ENCODE measurements around the gene LARP1. TPM values are rescaled to one million over a fixed set of nuclear protein-coding genes. Genes with fewer than 3 reads are reported as not detected.
"Not testable (repeated sequence)": the region's sequence is repeated elsewhere in the genome, so short reads cannot be mapped to it uniquely, and the experiment has no call there.

LARP1 gene
- total and polyA plus RNA-seq, 4 experiments from 2014 or later, result 6.0 to 159 (median 90.3) TPM

DNA sequence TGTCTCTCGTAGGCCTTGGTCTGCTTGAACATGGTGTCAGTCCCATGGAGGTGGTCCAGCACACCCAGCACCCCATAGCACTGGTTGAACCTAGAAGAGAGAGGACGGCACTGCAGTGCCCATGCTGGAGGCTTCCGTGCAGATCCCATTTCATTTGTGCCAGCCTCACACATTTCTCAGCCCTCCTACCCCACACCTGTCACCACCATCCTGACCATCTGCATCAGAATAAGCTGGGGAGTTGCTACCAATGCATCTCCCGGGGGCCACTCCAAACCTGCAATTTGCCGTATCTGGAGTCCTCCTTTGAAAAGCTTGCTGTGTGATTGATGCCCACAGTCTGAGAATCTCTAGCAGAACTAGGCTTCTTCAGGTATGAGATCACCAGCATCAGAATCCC lies 65.2 kb downstream of the LARP1 start:
- no peaks in the 10 kb centered on the region for H3K27me3 Mint-ChIP-seq
- DNase-seq, result no peak
- Histone ChIP-seq H3K4me1 (ENCODE audit: insufficient read depth, low read length) (no peaks in the 10 kb centered on the region), H3K9me3 (ENCODE audit: control insufficient read depth in 1 of 2, low read length in 2 of 2) (no peaks in the 10 kb centered on the region), H3K27me3 (ENCODE audit: insufficient read depth, low read length) (no peaks in the 10 kb centered on the region), H3K27ac (ENCODE audit: low read depth, low read length) (no peak overlapping the region), H3K36me3 (ENCODE audit: insufficient read depth, low read length) (peaks cover 13% of the 10 kb centered on the region), H3K4me3 (ENCODE audit: low read length in 2 of 2) (no peak overlapping the region)
- no peaks in the 10 kb centered on the region for H3K9me3 Mint-ChIP-seq
- ChIA-PET CTCF (ENCODE audit: partially characterized antibody) (interaction anchor here (1.2 kb wide), 1 partner anchor 20 kb away, joined by 3 read pairs; no protein-coding TSS in a partner anchor), POLR2A (ENCODE audit: partially characterized antibody) (interaction anchor here (1.5 kb wide), 1 partner anchor 37 kb away, joined by 4 read pairs; no protein-coding TSS in a partner anchor)
- H3K36me3 Mint-ChIP-seq, result peaks cover 31% of the 10 kb centered on the region in 2 donors
- no peak overlapping the region for H3K4me3 Mint-ChIP-seq
- intact Hi-C loops (cut with micrococcal nuclease), result no loop called here
- peaks cover 0 to 22% (median 9%) of the 10 kb centered on the region in 4 donors for H3K4me1 Mint-ChIP-seq
- peak overlapping the region in 2 of 7 donors; percentile 66 to 75 for H3K27ac Mint-ChIP-seq

GRCh38 chr5:154822896-154823295 lies 67.7 kb downstream of the LARP1 start:
- H3K27ac ChIP-seq (ENCODE audit: low read depth, low read length); H3K9me3 Mint-ChIP-seq; POLR2A ChIA-PET (ENCODE audit: partially characterized antibody); DNase-seq; CTCF ChIA-PET (ENCODE audit: partially characterized antibody); H3K27me3 ChIP-seq (ENCODE audit: insufficient read depth, low read length); H3K4me3 Mint-ChIP-seq; H3K36me3 ChIP-seq (ENCODE audit: insufficient read depth, low read length); H3K9me3 ChIP-seq (ENCODE audit: control insufficient read depth in 1 of 2, low read length in 2 of 2); H3K4me3 ChIP-seq (ENCODE audit: low read length in 2 of 2); intact Hi-C loops (cut with micrococcal nuclease); H3K27me3 Mint-ChIP-seq; H3K4me1 ChIP-seq (ENCODE audit: insufficient read depth, low read length): not testable (repeated sequence)
- Mint-ChIP-seq H3K27ac (peak overlapping the region in 1 of 7 donors; percentile 36), H3K4me1 (peaks cover 10 to 20% (median 14%) of the 10 kb centered on the region in 4 donors), H3K36me3 (peaks cover 15 to 22% of the 10 kb centered on the region in 2 donors)

DNA sequence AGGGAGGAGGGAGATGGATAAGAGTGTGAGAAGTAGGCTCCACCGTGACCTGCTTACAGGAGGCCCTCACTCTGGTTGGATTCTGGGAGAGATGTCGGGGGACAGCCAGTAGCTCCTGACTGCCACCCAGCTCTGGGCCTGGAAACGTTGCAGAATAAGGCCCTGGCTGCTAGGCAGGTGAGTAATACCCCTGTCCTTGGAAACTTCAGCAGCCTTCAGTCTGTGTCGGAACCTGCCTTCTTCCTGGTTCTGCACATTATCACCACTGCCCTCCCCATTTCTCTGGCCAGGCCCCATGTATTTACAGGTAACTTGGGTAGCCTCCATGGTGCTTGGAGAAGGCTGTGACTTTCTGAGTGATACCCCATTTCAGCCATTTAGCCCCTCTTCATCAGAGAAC lies 68.4 kb downstream of the LARP1 start:
- CTCF ChIA-PET (ENCODE audit: partially characterized antibody), result no interaction called here
- Mint-ChIP-seq H3K27me3 (no peaks in the 10 kb centered on the region), H3K27ac (peak overlapping the region in 1 of 7 donors; percentile 31), H3K4me3 (no peak overlapping the region), H3K36me3 (peaks cover 15 to 18% of the 10 kb centered on the region in 2 donors), H3K4me1 (peaks cover 12 to 25% (median 20%) of the 10 kb centered on the region in 4 donors), H3K9me3 (no peaks in the 10 kb centered on the region)
- intact Hi-C loops (cut with micrococcal nuclease), result no loop called here
- DNase-seq, result no peak
- H3K27me3 ChIP-seq (ENCODE audit: insufficient read depth, low read length), result no peaks in the 10 kb centered on the region
- no peak overlapping the region for H3K27ac ChIP-seq (ENCODE audit: low read depth, low read length)
- no peaks in the 10 kb centered on the region for H3K9me3 ChIP-seq (ENCODE audit: control insufficient read depth in 1 of 2, low read length in 2 of 2)
- H3K4me1 ChIP-seq (ENCODE audit: insufficient read depth, low read length), result peaks cover 12% of the 10 kb centered on the region
- no peak overlapping the region for H3K4me3 ChIP-seq (ENCODE audit: low read length in 2 of 2)
- POLR2A ChIA-PET (ENCODE audit: partially characterized antibody), result no interaction called here
- no peaks in the 10 kb centered on the region for H3K36me3 ChIP-seq (ENCODE audit: insufficient read depth, low read length)

GRCh38 chr5:154824070-154824469 lies 68.9 kb downstream of the LARP1 start:
- H3K4me3 ChIP-seq (ENCODE audit: low read length in 2 of 2), result no peak overlapping the region
- H3K27ac ChIP-seq (ENCODE audit: low read depth, low read length), result no peak overlapping the region
- H3K27me3 Mint-ChIP-seq, result no peaks in the 10 kb centered on the region
- peaks cover 17% of the 10 kb centered on the region for H3K4me1 ChIP-seq (ENCODE audit: insufficient read depth, low read length)
- no peak overlapping the region for H3K27ac Mint-ChIP-seq
- peaks cover 13 to 16% of the 10 kb centered on the region in 2 donors for H3K36me3 Mint-ChIP-seq
- intact Hi-C loops (cut with micrococcal nuclease), result no loop called here
- CTCF ChIA-PET (ENCODE audit: partially characterized antibody), result no interaction called here
- POLR2A ChIA-PET (ENCODE audit: partially characterized antibody), result no interaction called here
- peaks cover 11 to 26% (median 20%) of the 10 kb centered on the region in 4 donors for H3K4me1 Mint-ChIP-seq
- no peaks in the 10 kb centered on the region for H3K9me3 Mint-ChIP-seq
- H3K9me3 ChIP-seq (ENCODE audit: control insufficient read depth in 1 of 2, low read length in 2 of 2), result no peaks in the 10 kb centered on the region
- DNase-seq, result no peak
- no peaks in the 10 kb centered on the region for H3K27me3 ChIP-seq (ENCODE audit: insufficient read depth, low read length)
- H3K36me3 ChIP-seq (ENCODE audit: insufficient read depth, low read length), result no peaks in the 10 kb centered on the region
- no peak overlapping the region for H3K4me3 Mint-ChIP-seq

DNA sequence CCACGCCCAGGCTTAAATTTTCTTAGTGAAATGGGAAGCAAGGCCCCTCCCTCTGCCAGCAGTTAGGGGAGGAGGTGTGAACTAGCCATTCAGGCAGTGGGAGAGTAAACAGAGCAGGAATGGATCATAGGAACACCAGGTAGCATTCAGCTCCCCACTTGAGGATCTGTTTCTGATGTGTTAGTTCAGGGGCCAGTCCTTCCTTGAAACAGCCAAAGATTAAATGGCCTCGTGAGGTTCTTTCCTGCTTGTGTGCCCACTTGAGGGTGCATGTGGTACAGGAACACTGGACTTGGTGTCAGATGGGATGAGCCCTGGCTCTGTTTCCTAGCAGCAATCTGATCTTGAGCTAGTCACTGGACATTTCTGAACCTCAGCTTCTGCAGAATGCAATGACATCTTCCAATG lies 74.0 kb downstream of the LARP1 start:
- H3K36me3 ChIP-seq (ENCODE audit: insufficient read depth, low read length), result no peaks in the 10 kb centered on the region
- peak overlapping the region; percentile 38 for H3K27ac ChIP-seq (ENCODE audit: low read depth, low read length)
- peaks cover 42% of the 10 kb centered on the region for H3K4me1 ChIP-seq (ENCODE audit: insufficient read depth, low read length)
- no peaks in the 10 kb centered on the region for H3K27me3 ChIP-seq (ENCODE audit: insufficient read depth, low read length)
- peaks cover 27 to 50% (median 39%) of the 10 kb centered on the region in 4 donors for H3K4me1 Mint-ChIP-seq
- H3K27me3 Mint-ChIP-seq, result no peaks in the 10 kb centered on the region
- peaks cover 2 to 9% of the 10 kb centered on the region in 2 donors for H3K36me3 Mint-ChIP-seq
- H3K4me3 ChIP-seq (ENCODE audit: low read length in 2 of 2), result peak overlapping the region in 1 of 2 donors; percentile 8
- peak overlapping the region in 7 of 8 donors; percentile 55 to 83 (median 75) for H3K4me3 Mint-ChIP-seq
- POLR2A ChIA-PET (ENCODE audit: partially characterized antibody), result interaction anchor here (0.7 to 2.4 kb wide), 9 partner anchors 10 to 639 kb away, joined by 3 to 30 read pairs (median 3); partner anchors contain the start of genes CNOT8 and GALNT10
- DNase-seq, result no peak
- H3K9me3 Mint-ChIP-seq, result no peaks in the 10 kb centered on the region
- H3K9me3 ChIP-seq (ENCODE audit: control insufficient read depth in 1 of 2, low read length in 2 of 2), result no peaks in the 10 kb centered on the region
- CTCF ChIA-PET (ENCODE audit: partially characterized antibody), result interaction anchor here (0.7 to 2.0 kb wide), 3 partner anchors 28 to 177 kb away, joined by 3 to 5 read pairs (median 4); no protein-coding TSS in a partner anchor
- peak overlapping the region; percentile 70 to 94 (median 88) for H3K27ac Mint-ChIP-seq
- intact Hi-C loops (cut with micrococcal nuclease), result no loop called here

GRCh38 chr5:154829589-154830218 lies 74.5 kb downstream of the LARP1 start:
- Histone ChIP-seq H3K27ac (ENCODE audit: low read depth, low read length) (peak overlapping the region; percentile 38), H3K9me3 (ENCODE audit: control insufficient read depth in 1 of 2, low read length in 2 of 2) (no peaks in the 10 kb centered on the region), H3K4me1 (ENCODE audit: insufficient read depth, low read length) (peaks cover 47% of the 10 kb centered on the region), H3K36me3 (ENCODE audit: insufficient read depth, low read length) (no peaks in the 10 kb centered on the region), H3K4me3 (ENCODE audit: low read length in 2 of 2) (peak overlapping the region; percentile 8 to 27), H3K27me3 (ENCODE audit: insufficient read depth, low read length) (no peaks in the 10 kb centered on the region)
- Mint-ChIP-seq H3K4me3 (peak overlapping the region in 7 of 8 donors; percentile 66 to 83 (median 75)), H3K9me3 (no peaks in the 10 kb centered on the region), H3K36me3 (peaks cover 2 to 9% of the 10 kb centered on the region in 2 donors), H3K27me3 (no peaks in the 10 kb centered on the region), H3K4me1 (peaks cover 28 to 54% (median 39%) of the 10 kb centered on the region in 4 donors), H3K27ac (peak overlapping the region; percentile 70 to 94 (median 88))
- ChIA-PET POLR2A (ENCODE audit: partially characterized antibody) (interaction anchor here (0.7 to 2.4 kb wide), 9 partner anchors 11 to 639 kb away, joined by 3 to 30 read pairs (median 3); partner anchors contain the start of genes CNOT8 and GALNT10), CTCF (ENCODE audit: partially characterized antibody) (interaction anchor here (0.6 to 2.0 kb wide), 4 partner anchors 27 to 179 kb away, joined by 3 to 5 read pairs (median 4); no protein-coding TSS in a partner anchor)
- DNase-seq, result peak; percentile 23 to 47 (median 33)
- intact Hi-C loops (cut with micrococcal nuclease), result loop anchor here (1.0 kb wide), 1 partner anchor 30 kb away; no protein-coding TSS in a partner anchor

DNA sequence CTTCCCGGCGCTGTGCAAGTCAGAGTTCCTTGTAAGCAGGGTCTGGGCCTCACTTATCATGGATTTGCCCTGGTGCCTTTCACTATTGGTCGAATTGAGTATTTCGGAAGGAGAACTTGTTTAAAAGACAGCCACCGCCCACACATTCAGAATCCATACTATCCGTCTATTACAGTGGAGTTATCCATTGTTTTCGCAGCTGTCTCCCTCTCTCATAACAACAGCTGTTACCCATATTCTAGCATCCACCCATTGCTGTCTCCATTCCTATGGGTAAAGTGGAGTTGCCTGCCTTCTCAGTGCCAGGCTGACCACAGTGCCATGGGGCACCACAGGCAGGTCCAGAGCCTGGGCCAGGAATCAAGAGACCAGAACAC lies 75.0 kb downstream of the LARP1 start:
- no peaks in the 10 kb centered on the region for H3K36me3 ChIP-seq (ENCODE audit: insufficient read depth, low read length)
- peaks cover 2 to 9% of the 10 kb centered on the region in 2 donors for H3K36me3 Mint-ChIP-seq
- peak overlapping the region; percentile 38 for H3K27ac ChIP-seq (ENCODE audit: low read depth, low read length)
- H3K9me3 Mint-ChIP-seq, result no peaks in the 10 kb centered on the region
- H3K27me3 Mint-ChIP-seq, result no peaks in the 10 kb centered on the region
- peak overlapping the region in 7 of 8 donors; percentile 66 to 83 (median 75) for H3K4me3 Mint-ChIP-seq
- H3K4me1 ChIP-seq (ENCODE audit: insufficient read depth, low read length), result peaks cover 48% of the 10 kb centered on the region
- POLR2A ChIA-PET (ENCODE audit: partially characterized antibody), result interaction anchor here (1.0 to 2.4 kb wide), 7 partner anchors 10 to 640 kb away, joined by 3 to 30 read pairs (median 5); partner anchors contain the start of genes CNOT8 and GALNT10
- no peaks in the 10 kb centered on the region for H3K27me3 ChIP-seq (ENCODE audit: insufficient read depth, low read length)
- CTCF ChIA-PET (ENCODE audit: partially characterized antibody), result interaction anchor here (0.6 to 2.0 kb wide), 3 partner anchors 27 to 179 kb away, joined by 4 to 5 read pairs (median 4); no protein-coding TSS in a partner anchor
- H3K9me3 ChIP-seq (ENCODE audit: control insufficient read depth in 1 of 2, low read length in 2 of 2), result no peaks in the 10 kb centered on the region
- peak overlapping the region; percentile 70 to 94 (median 88) for H3K27ac Mint-ChIP-seq
- DNase-seq, result no peak
- intact Hi-C loops (cut with micrococcal nuclease), result loop anchor here (1.0 kb wide), 1 partner anchor 29 kb away; no protein-coding TSS in a partner anchor
- peaks cover 29 to 56% (median 39%) of the 10 kb centered on the region in 4 donors for H3K4me1 Mint-ChIP-seq
- H3K4me3 ChIP-seq (ENCODE audit: low read length in 2 of 2), result peak overlapping the region in 1 of 2 donors; percentile 27

All from CD4-positive, alpha-beta memory T cell (primary cell).